ENCODE data around the gene CHD3.

CHD3 gene

GRCh38 chr17:7922269-7922844, 33.8 kb downstream of the CHD3 start:
- no peaks in the 10 kb centered on the region for H3K4me1 ChIP-seq (ENCODE audit: control insufficient read depth, insufficient read depth, low read length)
- no peak overlapping the region for H3K27ac ChIP-seq (ENCODE audit: low read depth, low read length)
- H3K36me3 ChIP-seq (ENCODE audit: control insufficient read depth, insufficient read depth, low read length): no peaks in the 10 kb centered on the region
- peak overlapping the region; percentile 7 for H3K9ac ChIP-seq (ENCODE audit: low read length)
- peak overlapping the region; percentile 67 for H3K4me3 ChIP-seq (ENCODE audit: low read length)
- no peaks in the 10 kb centered on the region for H3K27me3 ChIP-seq (ENCODE audit: control insufficient read depth, insufficient read depth, low read length)

GRCh38 chr17:7922845-7923628, 34.4 kb downstream of the CHD3 start:
- peak overlapping the region; percentile 67 for H3K4me3 ChIP-seq (ENCODE audit: low read length)
- H3K36me3 ChIP-seq (ENCODE audit: control insufficient read depth, insufficient read depth, low read length): no peaks in the 10 kb centered on the region
- no peaks in the 10 kb centered on the region for H3K27me3 ChIP-seq (ENCODE audit: control insufficient read depth, insufficient read depth, low read length)
- peak overlapping the region; percentile 32 for H3K9ac ChIP-seq (ENCODE audit: low read length)
- H3K4me1 ChIP-seq (ENCODE audit: control insufficient read depth, insufficient read depth, low read length): no peaks in the 10 kb centered on the region
- no peak overlapping the region for H3K27ac ChIP-seq (ENCODE audit: low read depth, low read length)

- H3K4me3 ChIP-seq (ENCODE audit: low read length): no peak overlapping the region
- no peak overlapping the region for H3K9ac ChIP-seq (ENCODE audit: low read length)
- no peak overlapping the region for H3K27ac ChIP-seq (ENCODE audit: low read depth, low read length)
- no peaks in the 10 kb centered on the region for H3K4me1 ChIP-seq (ENCODE audit: control insufficient read depth, insufficient read depth, low read length)
- H3K36me3 ChIP-seq (ENCODE audit: control insufficient read depth, insufficient read depth, low read length): no peaks in the 10 kb centered on the region
- H3K27me3 ChIP-seq (ENCODE audit: control insufficient read depth, insufficient read depth, low read length): no peaks in the 10 kb centered on the region
These were observed 39.0 kb downstream of the CHD3 start for GRCh38 chr17:7927596-7927995.

- Histone ChIP-seq H3K27me3 (ENCODE audit: control insufficient read depth, insufficient read depth, low read length) (no peaks in the 10 kb centered on the region), H3K9ac (ENCODE audit: low read length) (no peak within 1 kb of the TSS), H3K4me3 (ENCODE audit: low read length) (no peak within 1 kb of the TSS), H3K36me3 (ENCODE audit: control insufficient read depth, insufficient read depth, low read length) (no peaks in the 10 kb centered on the region), H3K4me1 (ENCODE audit: control insufficient read depth, insufficient read depth, low read length) (peaks cover 10% of the 10 kb centered on the region), H3K27ac (ENCODE audit: low read depth, low read length) (no peak within 1 kb of the TSS)
These were observed 40.8 kb downstream of the CHD3 start, which contains the start of gene KCNAB3 for GRCh38 chr17:7929158-7930023. KCNAB3 (minus strand) TSS chr17:7929856; CDS start chr17:7929435, 421 bp downstream.

- Histone ChIP-seq H3K27me3 (ENCODE audit: control insufficient read depth, insufficient read depth, low read length) (no peaks in the 10 kb centered on the region), H3K36me3 (ENCODE audit: control insufficient read depth, insufficient read depth, low read length) (no peaks in the 10 kb centered on the region), H3K9ac (ENCODE audit: low read length) (no peak overlapping the region), H3K4me1 (ENCODE audit: control insufficient read depth, insufficient read depth, low read length) (peaks cover 10% of the 10 kb centered on the region), H3K4me3 (ENCODE audit: low read length) (peak overlapping the region; percentile 91), H3K27ac (ENCODE audit: low read depth, low read length) (no peak overlapping the region)
These were observed 42.4 kb downstream of the CHD3 start for GRCh38 chr17:7930841-7931631.

GRCh38 chr17:7931709-7932482, 43.3 kb downstream of the CHD3 start, which contains the start of the genes CNTROB and TRAPPC1:
CNTROB (plus strand) TSS chr17:7932206; CDS start chr17:7933080, 874 bp downstream.
TRAPPC1 (minus strand) TSS chr17:7931946; CDS start chr17:7931829, 117 bp downstream.
- H3K27me3 ChIP-seq (ENCODE audit: control insufficient read depth, insufficient read depth, low read length): no peaks in the 10 kb centered on the region
- peaks cover 10% of the 10 kb centered on the region for H3K4me1 ChIP-seq (ENCODE audit: control insufficient read depth, insufficient read depth, low read length)
- H3K36me3 ChIP-seq (ENCODE audit: control insufficient read depth, insufficient read depth, low read length): peaks cover under 1% of the 10 kb centered on the region
- H3K9ac ChIP-seq (ENCODE audit: low read length): peak within 1 kb of the TSS; percentile 95
- peak within 1 kb of the TSS; percentile 78 for H3K27ac ChIP-seq (ENCODE audit: low read depth, low read length)
- peak within 1 kb of the TSS; percentile 92 for H3K4me3 ChIP-seq (ENCODE audit: low read length)

- Histone ChIP-seq H3K36me3 (ENCODE audit: control insufficient read depth, insufficient read depth, low read length) (peaks cover 3% of the 10 kb centered on the region), H3K9ac (ENCODE audit: low read length) (peak overlapping the region; percentile 95), H3K27me3 (ENCODE audit: control insufficient read depth, insufficient read depth, low read length) (no peaks in the 10 kb centered on the region), H3K4me3 (ENCODE audit: low read length) (peak overlapping the region; percentile 92), H3K4me1 (ENCODE audit: control insufficient read depth, insufficient read depth, low read length) (peaks cover 10% of the 10 kb centered on the region), H3K27ac (ENCODE audit: low read depth, low read length) (peak overlapping the region; percentile 78)
These were observed 43.9 kb downstream of the CHD3 start for GRCh38 chr17:7932483-7932891.

GRCh38 chr17:7932949-7933348, 44.4 kb downstream of the CHD3 start:
- peak overlapping the region; percentile 50 for H3K9ac ChIP-seq (ENCODE audit: low read length)
- peak overlapping the region; percentile 92 for H3K4me3 ChIP-seq (ENCODE audit: low read length)
- peaks cover 10% of the 10 kb centered on the region for H3K4me1 ChIP-seq (ENCODE audit: control insufficient read depth, insufficient read depth, low read length)
- no peak overlapping the region for H3K27ac ChIP-seq (ENCODE audit: low read depth, low read length)
- H3K36me3 ChIP-seq (ENCODE audit: control insufficient read depth, insufficient read depth, low read length): peaks cover 3% of the 10 kb centered on the region
- H3K27me3 ChIP-seq (ENCODE audit: control insufficient read depth, insufficient read depth, low read length): no peaks in the 10 kb centered on the region

GRCh38 chr17:7935859-7936258, 47.3 kb downstream of the CHD3 start:
- H3K27ac ChIP-seq (ENCODE audit: low read depth, low read length): no peak overlapping the region
- no peak overlapping the region for H3K4me3 ChIP-seq (ENCODE audit: low read length)
- H3K9ac ChIP-seq (ENCODE audit: low read length): no peak overlapping the region
- no peaks in the 10 kb centered on the region for H3K27me3 ChIP-seq (ENCODE audit: control insufficient read depth, insufficient read depth, low read length)
- peaks cover 10% of the 10 kb centered on the region for H3K4me1 ChIP-seq (ENCODE audit: control insufficient read depth, insufficient read depth, low read length)
- H3K36me3 ChIP-seq (ENCODE audit: control insufficient read depth, insufficient read depth, low read length): peaks cover 16% of the 10 kb centered on the region

GRCh38 chr17:7940034-7940433, 51.4 kb downstream of the CHD3 start:
- Histone ChIP-seq H3K4me3 (ENCODE audit: low read length) (no peak overlapping the region), H3K27me3 (ENCODE audit: control insufficient read depth, insufficient read depth, low read length) (no peaks in the 10 kb centered on the region), H3K4me1 (ENCODE audit: control insufficient read depth, insufficient read depth, low read length) (no peaks in the 10 kb centered on the region), H3K27ac (ENCODE audit: low read depth, low read length) (no peak overlapping the region), H3K9ac (ENCODE audit: low read length) (no peak overlapping the region), H3K36me3 (ENCODE audit: control insufficient read depth, insufficient read depth, low read length) (peaks cover 31% of the 10 kb centered on the region)

- no peak overlapping the region for H3K9ac ChIP-seq (ENCODE audit: low read length)
- no peak overlapping the region for H3K4me3 ChIP-seq (ENCODE audit: low read length)
- H3K27me3 ChIP-seq (ENCODE audit: control insufficient read depth, insufficient read depth, low read length): no peaks in the 10 kb centered on the region
- H3K4me1 ChIP-seq (ENCODE audit: control insufficient read depth, insufficient read depth, low read length): no peaks in the 10 kb centered on the region
- no peak overlapping the region for H3K27ac ChIP-seq (ENCODE audit: low read depth, low read length)
- peaks cover 35% of the 10 kb centered on the region for H3K36me3 ChIP-seq (ENCODE audit: control insufficient read depth, insufficient read depth, low read length)
These were observed 52.2 kb downstream of the CHD3 start for GRCh38 chr17:7940743-7941142.

Measured in rectal smooth muscle tissue (tissue), 1 donor.